Common myeloid progenitor, CD34-positive (primary cell): ENCODE results near the gene THSD7B.

Experiments
- CTCF ChIA-PET: fragments of 350-600 bp; sonication (Branson Sonifier 250); formaldehyde crosslinking; loops from one replicate; lab custom pipeline; 2021; ENCODE audit warnings: antibody characterized with exemption; lab: Charles Lee
- POLR2A ChIA-PET: fragments of 350-600 bp; sonication (Branson Sonifier 250); formaldehyde crosslinking; loops from one replicate; lab custom pipeline; 2021; ENCODE audit warnings: antibody characterized with exemption; lab: Charles Lee
- DNase-seq, 3 donors: peaks; one replicate each; pipeline versions ENCODE4 v3.0.0 to v3.0.0-alpha.2; 2013
- H3K27ac ChIP-seq, 2 experiments: 1 replicate in 1 of 2; 2 replicates in 1 of 2; pipeline ENCODE4 v1.7.0; 2013; ENCODE audit warnings: inconsistent platforms in 2 of 2, low read length in 2 of 2, mild to moderate bottlenecking in 2 of 2, low read depth in 1 of 2, moderate library complexity in 1 of 2; ENCODE audit not compliant: severe bottlenecking in 2 of 2, insufficient read depth in 1 of 2, poor library complexity in 1 of 2
- H3K27me3 ChIP-seq, 5 experiments: replicated peaks in 2 of 5; 1 replicate in 3 of 5; 2 replicates in 2 of 5; pipeline versions ENCODE4 v1.6.1 to v1.7.0; 2013; ENCODE audit warnings: low read length in 4 of 5, mild to moderate bottlenecking in 2 of 5, moderate library complexity in 2 of 5, inconsistent platforms in 1 of 5; ENCODE audit not compliant: insufficient read depth in 5 of 5, control insufficient read depth in 4 of 5
- H3K36me3 ChIP-seq, 4 experiments: 1 replicate in 2 of 4; 2 replicates in 2 of 4; pipeline versions ENCODE4 v1.6.1 to v1.7.0; 2013; ENCODE audit warnings: low read length in 3 of 4, control low read depth in 1 of 4, mild to moderate bottlenecking in 1 of 4; ENCODE audit not compliant: control insufficient read depth in 4 of 4, insufficient read depth in 4 of 4
- H3K4me1 ChIP-seq, 4 experiments: 1 replicate in 3 of 4; 2 replicates in 1 of 4; pipeline versions ENCODE4 v1.6.1 to v1.7.1; 2013; ENCODE audit warnings: low read length in 3 of 4, mild to moderate bottlenecking in 3 of 4, control low read depth in 1 of 4, inconsistent platforms in 1 of 4, moderate library complexity in 1 of 4; ENCODE audit not compliant: control insufficient read depth in 4 of 4, insufficient read depth in 4 of 4; ENCODE audit errors: control extremely low read depth in 1 of 4
- H3K4me3 ChIP-seq, 7 experiments: 1 replicate in 4 of 7; 2 replicates in 3 of 7; pipeline versions ENCODE4 v1.5.1 to v1.7.0; 2013; ENCODE audit warnings: mild to moderate bottlenecking in 7 of 7, low read length in 6 of 7, moderate library complexity in 6 of 7, inconsistent platforms in 2 of 7, low read depth in 2 of 7, control low read depth in 1 of 7; ENCODE audit not compliant: insufficient read depth in 4 of 7, control insufficient read depth in 1 of 7; ENCODE audit errors: extremely low read depth in 1 of 7
- H3K9me3 ChIP-seq, 5 experiments: 1 replicate in 4 of 5; 2 replicates in 1 of 5; pipeline versions ENCODE4 v1.6.1 to v1.7.1; 2013; ENCODE audit warnings: low read length in 4 of 5, mild to moderate bottlenecking in 2 of 5, inconsistent platforms in 1 of 5, low read depth in 1 of 5, moderate library complexity in 1 of 5; ENCODE audit not compliant: control insufficient read depth in 4 of 5, insufficient read depth in 2 of 5; ENCODE audit errors: control extremely low read depth in 1 of 5
- WGBS: methylation state at CpG from one replicate; pipeline ENCODE4 v1.1.5; 2013; ENCODE audit not compliant: insufficient coverage; 5-methylcytosine and 5-hydroxymethylcytosine counted together

Gene THSD7B

GRCh38 chr2:137449454-137449853 lies 684.1 kb downstream of the THSD7B start:
- no peak overlapping the region for H3K4me3 ChIP-seq
- H3K27ac ChIP-seq: no peak overlapping the region
- no peaks in the 10 kb centered on the region for H3K27me3 ChIP-seq
- ChIA-PET POLR2A (no interaction called here), CTCF (no interaction called here)
- H3K36me3 ChIP-seq: no peaks in the 10 kb centered on the region
- no peaks in the 10 kb centered on the region for H3K4me1 ChIP-seq
- no peaks in the 10 kb centered on the region for H3K9me3 ChIP-seq
- no peak for DNase-seq

- H3K9me3 ChIP-seq: no peaks in the 10 kb centered on the region
- WGBS: no CpG with 5 or more reads among the region's 2 CpGs
- no peaks in the 10 kb centered on the region for H3K36me3 ChIP-seq
- POLR2A ChIA-PET: no interaction called here
- H3K27me3 ChIP-seq: no peaks in the 10 kb centered on the region
- no peak for DNase-seq
- H3K4me1 ChIP-seq: no peaks in the 10 kb centered on the region
- H3K27ac ChIP-seq: no peak overlapping the region
- H3K4me3 ChIP-seq: no peak overlapping the region
- CTCF ChIA-PET: no interaction called here
Measured at GRCh38 chr2:137454886-137455285, 689.5 kb downstream of the THSD7B start.

GRCh38 chr2:137467246-137467862 lies 702.0 kb downstream of the THSD7B start:
- CTCF ChIA-PET: interaction anchor here (1.2 to 1.9 kb wide), 2 partner anchors 371 kb away, joined by 4 to 7 read pairs; no protein-coding TSS in a partner anchor
- no peaks in the 10 kb centered on the region for H3K9me3 ChIP-seq

GRCh38 chr2:137493261-137493660 lies 727.9 kb downstream of the THSD7B start:
- H3K9me3 ChIP-seq: no peaks in the 10 kb centered on the region
- POLR2A ChIA-PET: no interaction called here
- no peaks in the 10 kb centered on the region for H3K36me3 ChIP-seq
- H3K4me3 ChIP-seq: no peak overlapping the region
- CTCF ChIA-PET: no interaction called here
- no peaks in the 10 kb centered on the region for H3K4me1 ChIP-seq
- WGBS: 67% methylated on average over 1 of the region's 5 CpGs
- no peak for DNase-seq
- no peak overlapping the region for H3K27ac ChIP-seq
- no peaks in the 10 kb centered on the region for H3K27me3 ChIP-seq

More at GRCh38 chr2:137467246-137467862, 702.0 kb downstream of the THSD7B start:
- no peak overlapping the region for H3K27ac ChIP-seq
- no peak overlapping the region for H3K4me3 ChIP-seq
- POLR2A ChIA-PET: no interaction called here
- no peaks in the 10 kb centered on the region for H3K27me3 ChIP-seq
- whole genome bisulfite sequencing: 20% methylated on average over 1 of the region's 3 CpGs
- H3K4me1 ChIP-seq: no peaks in the 10 kb centered on the region
- H3K36me3 ChIP-seq: no peaks in the 10 kb centered on the region
- peak in 2 of 3 donors; percentile 17 to 31 for DNase-seq

DNA sequence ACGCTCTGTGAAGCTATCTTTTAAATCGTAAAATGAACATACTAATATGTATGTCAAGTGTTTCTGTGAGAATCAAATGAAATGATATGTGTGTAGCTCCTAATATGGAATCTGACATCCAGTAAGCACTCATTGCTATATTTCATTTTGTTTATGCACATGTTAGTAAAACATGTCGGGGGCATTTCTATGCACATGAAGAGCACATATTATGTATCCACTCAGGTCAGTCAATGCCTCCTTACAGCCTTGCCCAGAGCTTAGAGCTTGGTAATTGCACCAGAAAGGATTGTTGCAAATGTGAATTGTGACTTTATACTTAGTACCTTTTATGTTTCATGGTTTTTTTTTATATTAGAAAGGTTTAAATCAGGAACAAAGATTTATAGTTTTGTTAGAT lies 735.3 kb downstream of the THSD7B start:
- H3K4me1 ChIP-seq: no peaks in the 10 kb centered on the region
- 100% methylated on average over 1 of the region's 3 CpGs for WGBS
- no peak for DNase-seq
- POLR2A ChIA-PET: no interaction called here
- H3K9me3 ChIP-seq: no peaks in the 10 kb centered on the region
- CTCF ChIA-PET: interaction anchor here (0.6 kb wide), 1 partner anchor 117 kb away, joined by 3 read pairs; no protein-coding TSS in a partner anchor
- no peak overlapping the region for H3K4me3 ChIP-seq
- no peak overlapping the region for H3K27ac ChIP-seq
- no peaks in the 10 kb centered on the region for H3K36me3 ChIP-seq
- H3K27me3 ChIP-seq: no peaks in the 10 kb centered on the region

- WGBS: no CpG with 5 or more reads among the region's 2 CpGs
- no peak overlapping the region for H3K27ac ChIP-seq
- CTCF ChIA-PET: no interaction called here
- H3K27me3 ChIP-seq: no peaks in the 10 kb centered on the region
- H3K9me3 ChIP-seq: no peaks in the 10 kb centered on the region
- H3K4me3 ChIP-seq: no peak overlapping the region
- H3K36me3 ChIP-seq: no peaks in the 10 kb centered on the region
- H3K4me1 ChIP-seq: no peaks in the 10 kb centered on the region
- no peak for DNase-seq
- POLR2A ChIA-PET: no interaction called here
Measured at GRCh38 chr2:137507237-137507636, 741.9 kb downstream of the THSD7B start.

- POLR2A ChIA-PET: no interaction called here
- Histone ChIP-seq H3K9me3 (no peaks in the 10 kb centered on the region), H3K4me3 (no peak overlapping the region), H3K36me3 (no peaks in the 10 kb centered on the region), H3K4me1 (no peaks in the 10 kb centered on the region), H3K27ac (no peak overlapping the region), H3K27me3 (no peaks in the 10 kb centered on the region)
- DNase-seq: no peak
- WGBS: 53% methylated on average over 5 of the region's 5 CpGs
- CTCF ChIA-PET: no interaction called here
Measured at GRCh38 chr2:137508739-137509384, 743.5 kb downstream of the THSD7B start.
